ENCODE measurements around the gene ALCAM. TPM values are rescaled to one million over a fixed set of nuclear protein-coding genes. Genes with fewer than 3 reads are reported as not detected.

The ALCAM gene
- polyA plus RNA-seq, 1 donor from 2014 or later = 94.7 TPM

GRCh38 chr3:105414841-105415240 is 48.1 kb downstream of the ALCAM start:
- Histone ChIP-seq H2AFZ (ENCODE audit: low read depth, low read length) (no peak overlapping the region), H3K36me3 (ENCODE audit: insufficient read depth, low read length) (no peaks in the 10 kb centered on the region), H3F3A (ENCODE audit: insufficient read depth, low read length, poor library complexity, severe bottlenecking) (no peaks in the 10 kb centered on the region), H3K4me3 (ENCODE audit: low read length) (no peak overlapping the region), H3K27me3 (ENCODE audit: insufficient read depth, low read depth, low read length) (no peaks in the 10 kb centered on the region), H3K9me3 (ENCODE audit: low read length) (no peaks in the 10 kb centered on the region), H4K20me1 (ENCODE audit: insufficient read depth) (no peaks in the 10 kb centered on the region), H3K9ac (ENCODE audit: low read length) (no peak overlapping the region), H3K4me2 (ENCODE audit: low read length) (no peak overlapping the region), H3K79me2 (replicated peaks; ENCODE audit: insufficient read depth, low read length) (peaks cover 3% of the 10 kb centered on the region), H3K27ac (ENCODE audit: low read length) (no peak overlapping the region), H3K9me2 (ENCODE audit: insufficient read depth, low read length) (no peaks in the 10 kb centered on the region)
- TF ChIP-seq RAD21 (conservative IDR thresholded peaks at IDR 0.05) = no peak
- no peak for TF ChIP-seq MXI1 (conservative IDR thresholded peaks at IDR 0.05; ENCODE audit: poor library complexity, severe bottlenecking)
- no peak for TF ChIP-seq EP300 (conservative IDR thresholded peaks at IDR 0.05; ENCODE audit: poor library complexity, severe bottlenecking)

GRCh38 chr3:105415951-105416350 is 49.2 kb downstream of the ALCAM start:
- Histone ChIP-seq H3K9me2 (ENCODE audit: insufficient read depth, low read length) (no peaks in the 10 kb centered on the region), H3K4me3 (ENCODE audit: low read length) (no peak overlapping the region), H3K27ac (ENCODE audit: low read length) (no peak overlapping the region), H3F3A (ENCODE audit: insufficient read depth, low read length, poor library complexity, severe bottlenecking) (no peaks in the 10 kb centered on the region), H3K36me3 (ENCODE audit: insufficient read depth, low read length) (no peaks in the 10 kb centered on the region), H3K9ac (ENCODE audit: low read length) (no peak overlapping the region), H3K4me2 (ENCODE audit: low read length) (no peak overlapping the region), H2AFZ (ENCODE audit: low read depth, low read length) (no peak overlapping the region), H3K9me3 (ENCODE audit: low read length) (no peaks in the 10 kb centered on the region), H3K27me3 (ENCODE audit: insufficient read depth, low read depth, low read length) (no peaks in the 10 kb centered on the region), H3K79me2 (replicated peaks; ENCODE audit: insufficient read depth, low read length) (peaks cover 3% of the 10 kb centered on the region), H4K20me1 (ENCODE audit: insufficient read depth) (no peaks in the 10 kb centered on the region)
- TF ChIP-seq CTCF (IDR thresholded peaks at IDR 0.05; ENCODE audit: poor library complexity, severe bottlenecking) (no peak), SMC3 (conservative IDR thresholded peaks at IDR 0.05; ENCODE audit: poor library complexity) (no peak), TAF1 (IDR thresholded peaks at IDR 0.05; ENCODE audit: low read depth) (no peak), POLR2AphosphoS5 (IDR thresholded peaks at IDR 0.05) (no peak), RAD21 (conservative IDR thresholded peaks at IDR 0.05) (no peak), EZH2 (IDR thresholded peaks at IDR 0.05; ENCODE audit: borderline replicate concordance, insufficient read depth, low read length, poor library complexity, severe bottlenecking) (no peak), REST (IDR thresholded peaks at IDR 0.05; ENCODE audit: borderline replicate concordance) (no peak), MXI1 (conservative IDR thresholded peaks at IDR 0.05; ENCODE audit: poor library complexity, severe bottlenecking) (no peak), EP300 (conservative IDR thresholded peaks at IDR 0.05; ENCODE audit: poor library complexity, severe bottlenecking) (no peak)

Measured in neural cell (in vitro differentiated cells).